Colonic mucosa (tissue), 4 donors: Measurements from ENCODE around the gene PCLO. TPM values are rescaled to one million over a fixed set of nuclear protein-coding genes. Genes with fewer than 3 reads are reported as not detected.

Experiments used
- DNase-seq: peaks from one replicate; pipeline ENCODE4 v3.0.0-alpha.2; 2020
- H3K27ac ChIP-seq: fragments of 200-600 bp; one replicate; pipeline ENCODE4 v1.8.0; 2021
- H3K27me3 ChIP-seq: fragments of 200-600 bp; one replicate; pipeline ENCODE4 v1.8.0; 2021
- H3K36me3 ChIP-seq: fragments of 200-600 bp; one replicate; pipeline ENCODE4 v1.8.0; 2021
- H3K4me1 ChIP-seq: fragments of 200-600 bp; one replicate; pipeline ENCODE4 v1.8.0; 2021; ENCODE audit warnings: mild to moderate bottlenecking
- H3K4me3 ChIP-seq: fragments of 200-600 bp; one replicate; pipeline ENCODE4 v1.8.0; 2021
- H3K9ac ChIP-seq, 2 donors: one replicate each; pipeline ENCODE4 v1.7.0; 2013; ENCODE audit warnings: control low read depth in 2 of 2, low read depth in 2 of 2, low read length in 2 of 2
- H3K9me3 ChIP-seq: fragments of 200-600 bp; one replicate; pipeline ENCODE4 v1.8.0; 2021
- CTCF ChIP-seq: fragments of 200-600 bp; IDR thresholded peaks from one replicate; pipeline ENCODE4 v1.8.0; 2022; ENCODE audit warnings: antibody characterized with exemption, mild to moderate bottlenecking
- intact Hi-C: fragments of 100-400 bp; cut with DNase I; formaldehyde crosslinking; loops from one replicate; pipeline ENCODE4 v1.14.1; 2022
- total RNA-seq, 2 donors: library from RNA; stranded (reverse); fragmentation: NEBNext Ultra II Directional in 1 of 2; extraction: Animal tissue kit (Norgen Biotek cat#: 25700) in 1 of 2; gene quantifications; one replicate each; pipeline ENCODE4 v1.2.1, GENCODE V29; 2021
- donor health status: healthy.
- donor health status: DM: no; HTN: no; CAD: no.
- donor health status: DM: no; HTN: no; CAD: no.

Gene PCLO
- total RNA-seq, 2 donors from 2014 or later, result 6.9 to 8.8 TPM

GRCh38 chr7:83077328-83077727 is 85.4 kb downstream of the PCLO start:
- Histone ChIP-seq H3K27me3 (no peaks in the 10 kb centered on the region), H3K9me3 (no peaks in the 10 kb centered on the region), H3K4me3 (no peak overlapping the region), H3K36me3 (no peaks in the 10 kb centered on the region), H3K9ac (no peak overlapping the region), H3K27ac (no peak overlapping the region), H3K4me1 (no peaks in the 10 kb centered on the region)
- no peak for DNase-seq
- no peak for TF ChIP-seq CTCF
- intact Hi-C loops, result no loop called here

- H3K27ac ChIP-seq, result no peak overlapping the region
- no peak for DNase-seq
- H3K4me3 ChIP-seq, result no peak overlapping the region
- H3K36me3 ChIP-seq, result no peaks in the 10 kb centered on the region
- TF ChIP-seq CTCF, result peak; percentile 16
- no peak overlapping the region for H3K9ac ChIP-seq
- no peaks in the 10 kb centered on the region for H3K27me3 ChIP-seq
- H3K9me3 ChIP-seq, result no peaks in the 10 kb centered on the region
- intact Hi-C loops, result loop anchor here (5.0 kb wide), 1 partner anchor 261 kb away; no protein-coding TSS in a partner anchor
- no peaks in the 10 kb centered on the region for H3K4me1 ChIP-seq
These were observed 89.8 kb downstream of the PCLO start for GRCh38 chr7:83072576-83073517.

GRCh38 chr7:83065714-83066113 is 97.0 kb downstream of the PCLO start:
- Histone ChIP-seq H3K4me3 (no peak overlapping the region), H3K27me3 (no peaks in the 10 kb centered on the region), H3K36me3 (no peaks in the 10 kb centered on the region), H3K27ac (no peak overlapping the region), H3K9ac (no peak overlapping the region), H3K9me3 (no peaks in the 10 kb centered on the region), H3K4me1 (no peaks in the 10 kb centered on the region)
- intact Hi-C loops, result no loop called here
- TF ChIP-seq CTCF, result no peak
- DNase-seq, result no peak

- Histone ChIP-seq H3K36me3 (no peaks in the 10 kb centered on the region), H3K27me3 (no peaks in the 10 kb centered on the region), H3K27ac (no peak overlapping the region), H3K4me3 (no peak overlapping the region), H3K9ac (no peak overlapping the region), H3K4me1 (no peaks in the 10 kb centered on the region), H3K9me3 (no peaks in the 10 kb centered on the region)
- no peak for DNase-seq
- intact Hi-C loops, result no loop called here
- no peak for TF ChIP-seq CTCF
These were observed 102.5 kb downstream of the PCLO start for GRCh38 chr7:83060218-83060617.

- H3K9ac ChIP-seq, result no peak overlapping the region
- no peak for TF ChIP-seq CTCF
- no peaks in the 10 kb centered on the region for H3K27me3 ChIP-seq
- intact Hi-C loops, result no loop called here
- no peaks in the 10 kb centered on the region for H3K4me1 ChIP-seq
- no peak overlapping the region for H3K27ac ChIP-seq
- no peak overlapping the region for H3K4me3 ChIP-seq
- H3K36me3 ChIP-seq, result no peaks in the 10 kb centered on the region
- no peaks in the 10 kb centered on the region for H3K9me3 ChIP-seq
- no peak for DNase-seq
These were observed 104.0 kb downstream of the PCLO start for GRCh38 chr7:83058667-83059066.
